CD4-positive, alpha-beta T cell treated with Interferon gamma for 1 hour (primary cell): Measurements from ENCODE around the gene ITIH5.

ENCODE experiments used
- DNase-seq: peaks from one replicate; pipeline ENCODE4 v3.0.0-alpha.2; 2020

Gene ITIH5

DNA sequence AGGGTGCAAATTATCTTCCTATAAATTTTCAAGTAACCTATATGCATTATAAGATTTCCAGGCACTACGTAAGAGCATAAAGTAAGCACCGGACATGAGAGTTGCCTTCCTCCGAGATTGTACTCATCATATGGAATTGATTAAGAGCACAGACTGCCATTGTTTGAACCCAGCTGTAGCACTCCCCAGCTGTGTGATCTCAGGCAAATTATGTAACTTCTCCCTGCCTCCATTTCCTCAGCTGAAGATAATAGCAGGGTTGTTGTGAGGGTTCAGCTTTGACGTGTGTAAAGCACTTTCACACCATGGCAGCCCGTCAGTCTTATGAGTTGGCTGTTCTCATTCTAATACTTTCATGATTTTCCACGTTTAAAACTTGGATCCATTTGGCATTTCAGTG is 122.6 kb downstream of the ITIH5 start:
- no peak for DNase-seq

DNA sequence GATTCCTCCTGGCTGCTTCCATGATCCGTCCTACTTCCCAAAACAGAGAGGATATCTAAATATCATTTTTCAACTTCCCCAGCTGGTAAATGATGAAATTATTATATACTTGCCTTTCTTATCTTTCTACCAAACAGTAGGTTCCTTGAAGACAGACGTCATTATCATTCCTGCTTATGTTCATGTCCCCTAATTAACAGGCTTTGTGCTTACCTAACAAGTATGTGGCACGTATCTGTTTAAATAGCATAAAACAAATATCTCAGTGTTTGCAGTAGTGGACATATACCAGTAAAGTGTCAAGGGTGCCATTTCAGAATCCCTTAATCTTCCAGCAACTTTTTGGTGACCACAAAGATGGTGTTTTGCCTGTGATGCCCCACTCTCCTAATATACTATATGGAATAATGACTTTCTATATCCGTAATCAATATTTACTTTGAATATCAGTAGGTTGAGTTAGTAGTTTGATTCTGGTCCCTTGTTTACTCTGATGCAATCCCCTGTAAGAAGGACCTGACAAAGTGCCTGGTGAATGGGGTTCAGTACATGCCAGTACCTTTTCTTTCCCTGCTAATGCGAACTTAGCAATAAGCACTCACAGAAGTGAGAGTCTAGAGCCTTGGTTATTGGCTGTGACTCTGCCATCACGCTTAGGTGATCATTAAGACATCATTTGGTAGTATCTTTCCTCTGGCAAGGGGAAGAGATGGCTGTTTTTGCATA is 124.4 kb downstream of the ITIH5 start:
- no peak for DNase-seq

DNA sequence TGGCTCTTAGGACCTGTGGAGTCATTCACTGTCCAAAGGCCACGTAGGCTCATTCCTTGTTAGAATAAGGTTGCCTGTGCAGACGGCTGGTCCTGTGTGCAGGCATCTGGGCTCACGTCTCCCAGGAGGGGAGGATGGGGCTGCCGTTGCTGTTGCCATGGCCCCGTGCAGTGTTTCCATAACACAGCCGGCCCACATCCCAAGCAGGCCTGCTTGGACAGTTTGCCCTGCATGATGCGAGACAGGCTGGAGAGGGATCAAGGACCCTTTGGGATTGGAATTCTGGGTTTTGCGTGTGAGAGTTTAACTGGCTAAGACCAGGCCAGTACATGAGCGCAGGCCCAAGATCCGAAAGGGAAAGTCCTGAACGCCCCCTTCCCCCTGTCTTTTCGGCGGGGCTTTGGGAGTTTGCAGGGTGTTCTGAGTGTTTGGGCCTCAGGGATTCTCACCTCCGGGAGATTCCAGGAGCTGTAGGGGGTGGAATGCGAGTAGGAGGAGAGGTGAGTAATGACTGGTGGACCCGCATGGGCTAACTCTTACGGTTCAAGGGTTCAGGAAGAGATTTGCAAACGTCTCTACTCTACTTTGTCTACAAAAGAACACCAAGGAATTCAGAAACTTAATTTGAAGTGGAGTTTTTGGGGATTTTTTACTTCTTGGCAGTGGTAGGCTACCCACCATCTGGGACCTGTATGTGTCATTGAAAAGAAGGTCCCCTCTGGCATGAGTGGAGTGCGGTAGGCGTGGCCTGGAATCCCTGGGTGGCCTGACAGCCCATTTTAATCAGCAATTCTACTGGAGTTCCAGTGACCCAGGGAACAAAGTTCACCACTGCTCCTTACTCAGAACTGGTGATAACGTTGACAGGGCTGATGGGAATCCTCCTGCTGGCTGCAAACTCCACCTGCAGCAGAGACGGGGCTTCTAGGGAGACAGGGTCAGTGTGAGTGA is 125.4 kb downstream of the ITIH5 start:
- DNase-seq, result no peak

DNA sequence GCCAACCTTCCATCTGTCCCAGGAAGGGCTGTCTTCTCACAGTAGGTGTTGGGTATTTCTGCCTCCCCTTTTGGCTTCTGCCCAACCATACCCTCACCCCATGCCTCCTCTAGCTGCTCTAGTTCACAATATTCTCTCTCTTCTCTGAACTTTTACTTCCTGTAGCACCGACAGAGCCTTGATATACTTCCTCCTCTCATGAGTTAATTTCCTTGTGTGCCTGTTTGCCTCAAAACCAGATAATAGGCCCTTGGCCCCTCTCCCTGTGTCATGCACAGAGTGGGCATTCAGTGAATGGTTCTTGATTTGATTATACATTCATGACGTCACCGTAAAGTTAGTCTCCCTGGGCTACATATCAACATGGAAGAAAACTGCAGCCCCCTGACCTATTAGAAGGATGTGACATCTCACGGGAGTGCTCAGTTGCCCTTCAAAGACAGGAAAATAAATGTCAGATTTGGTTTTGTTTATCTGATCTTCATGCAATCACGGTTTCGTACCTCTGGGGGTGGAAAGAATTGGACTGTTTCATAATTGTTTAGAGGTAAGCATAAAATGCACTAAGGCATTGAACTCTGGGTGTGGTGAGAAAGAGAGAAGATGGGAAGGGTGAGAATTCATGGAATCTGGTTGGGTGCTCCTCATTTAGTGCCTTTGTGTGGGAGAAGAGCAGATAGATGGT is 127.7 kb downstream of the ITIH5 start:
- no peak for DNase-seq

DNA sequence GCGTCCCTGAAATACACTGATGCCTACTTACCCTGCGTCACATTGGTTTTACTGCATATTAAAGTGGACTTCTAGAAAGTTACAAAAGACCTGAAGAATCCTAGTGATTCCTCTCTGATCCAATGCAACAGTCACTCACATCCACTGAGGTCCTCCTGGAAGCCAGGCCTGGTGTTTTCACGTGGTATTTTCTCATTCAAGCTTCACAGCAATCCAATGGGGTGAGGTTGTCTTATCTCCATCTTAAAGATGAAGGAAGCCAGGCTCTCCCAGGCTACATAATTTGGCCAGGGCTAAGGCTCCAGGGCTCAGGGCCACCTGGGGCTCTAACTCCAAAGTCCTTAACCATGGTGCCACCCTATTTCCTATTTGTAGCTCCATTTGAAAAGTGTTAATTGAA is 129.6 kb downstream of the ITIH5 start:
- no peak for DNase-seq

DNA sequence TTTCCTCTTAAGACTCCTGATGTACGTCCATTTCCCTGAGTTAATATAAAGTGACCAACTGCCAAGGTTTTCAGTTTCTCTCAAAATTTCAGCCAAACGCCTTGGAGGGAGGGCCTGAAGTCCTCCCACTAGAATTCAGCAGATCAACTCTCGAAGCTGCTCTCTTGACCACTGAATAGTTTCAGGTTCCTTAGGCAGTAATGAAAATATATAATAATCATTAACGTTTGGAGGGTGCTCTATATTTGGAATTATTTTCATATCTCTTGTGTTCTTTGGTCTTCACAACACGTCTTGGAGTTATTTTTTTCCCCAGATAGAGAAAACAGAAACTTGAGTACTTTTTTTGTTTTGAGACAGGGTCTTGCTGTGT is 132.3 kb downstream of the ITIH5 start:
- DNase-seq, result no peak

DNA sequence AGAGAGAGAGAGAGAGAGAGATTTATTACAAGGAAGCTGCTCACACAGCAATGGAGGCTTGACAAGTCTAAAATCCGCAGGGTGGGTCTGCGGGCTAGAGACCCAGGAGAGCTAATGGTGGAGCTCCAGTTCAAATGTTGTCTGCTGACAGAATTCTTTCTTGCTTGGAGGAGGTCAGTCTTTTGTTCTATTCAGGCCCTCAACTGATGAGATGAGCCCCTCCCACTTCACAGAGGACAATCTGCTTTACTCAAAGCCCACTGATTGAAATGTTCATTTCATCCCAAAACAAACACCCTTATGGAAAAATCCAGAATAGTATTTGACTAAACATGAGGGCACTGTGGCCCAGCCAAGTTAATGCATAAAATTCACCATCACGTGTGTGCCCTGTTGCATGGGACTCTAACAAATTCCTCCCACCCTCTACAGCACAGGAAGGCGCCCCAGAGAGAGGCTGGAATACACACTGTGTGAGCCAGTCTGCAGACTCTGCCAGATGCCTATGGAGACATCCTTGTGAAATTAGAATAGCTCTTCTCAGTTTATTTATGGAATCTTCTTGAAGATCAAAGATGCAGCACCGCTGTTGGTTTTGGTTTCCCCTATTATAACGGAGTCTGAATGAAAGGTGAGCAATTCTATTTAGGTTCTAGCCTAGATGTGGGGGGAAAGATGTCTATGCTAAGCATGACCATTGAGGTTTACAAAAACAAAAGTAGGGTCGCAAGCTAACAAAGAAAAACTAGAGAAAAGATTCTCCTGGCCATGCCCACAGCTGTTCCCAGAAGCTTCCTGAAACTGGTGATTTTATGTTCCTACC is 132.9 kb downstream of the ITIH5 start:
- no peak for DNase-seq

DNA sequence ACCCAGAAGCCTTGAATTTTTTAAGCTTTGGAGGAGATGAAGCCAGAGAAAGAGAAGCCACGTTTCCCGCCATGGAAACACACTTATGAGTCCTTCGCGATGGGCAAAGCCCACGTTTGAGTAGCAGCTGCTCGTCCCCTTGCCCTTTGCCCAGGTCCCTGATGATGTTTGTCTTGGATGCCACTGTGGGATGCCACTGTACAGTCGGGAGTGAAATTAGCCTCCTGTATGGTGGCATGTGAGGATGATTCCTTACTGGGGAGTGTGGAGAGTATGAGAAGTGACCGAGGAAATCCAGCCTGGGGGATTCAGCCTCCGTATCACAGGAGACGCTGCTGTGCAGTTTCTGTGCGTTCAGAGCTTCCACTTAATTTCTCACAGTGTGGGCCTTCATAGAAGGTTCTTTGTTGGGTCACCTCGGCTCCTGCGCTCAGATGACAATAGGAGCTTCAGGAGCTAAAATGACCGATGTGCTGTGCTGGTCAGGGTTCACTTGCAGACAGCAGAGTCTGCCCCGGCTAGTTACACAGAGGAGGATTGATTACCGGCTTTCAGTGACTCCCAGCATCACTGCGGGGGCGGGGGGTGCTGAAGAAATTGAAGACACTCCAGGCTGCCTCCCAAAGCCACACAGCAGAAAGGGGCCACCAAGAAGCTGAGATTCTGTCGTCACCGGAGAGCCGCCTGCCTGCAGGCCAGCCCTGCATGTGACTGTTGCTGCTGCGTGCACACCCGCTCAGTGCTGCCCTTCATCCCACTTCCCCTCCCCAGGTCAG is 133.9 kb downstream of the ITIH5 start:
- no peak for DNase-seq

DNA sequence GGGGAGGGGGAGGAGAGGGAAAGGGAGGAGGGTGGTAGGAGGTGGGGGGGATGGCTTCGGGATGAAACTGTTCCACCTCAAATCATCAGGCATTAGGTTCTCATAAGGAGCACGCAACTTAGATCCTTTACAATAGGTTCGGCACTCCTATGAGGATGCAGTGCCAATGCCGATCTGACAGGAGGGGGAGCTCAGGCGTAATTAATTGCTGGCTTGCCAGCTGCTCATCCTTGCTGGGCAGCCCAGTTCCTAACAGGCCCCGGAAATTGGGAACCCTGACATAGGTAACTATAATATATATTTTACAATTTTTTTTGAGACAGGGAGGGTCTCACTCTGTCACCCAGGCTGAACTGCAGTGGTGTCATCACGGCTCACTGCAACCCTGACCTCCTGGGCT is 137.1 kb downstream of the ITIH5 start:
- no peak for DNase-seq

DNA sequence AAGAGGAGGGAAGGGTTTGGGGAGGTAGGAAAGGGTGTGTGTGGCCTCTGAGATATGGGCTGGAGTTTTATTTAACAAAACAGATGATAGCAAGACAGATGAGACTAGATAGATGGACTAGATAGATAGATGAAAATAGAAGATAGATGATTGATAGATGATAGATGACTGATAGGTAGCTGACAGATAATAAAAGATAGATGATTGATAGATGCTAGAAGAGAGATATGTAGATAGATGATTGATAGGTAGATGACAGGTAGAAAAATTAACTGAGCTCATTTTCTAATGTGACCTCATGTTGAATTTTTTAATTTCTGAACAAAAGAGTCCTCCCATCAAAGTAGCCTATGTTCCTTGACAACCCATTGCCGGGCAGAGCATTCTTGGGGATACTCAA is 139.3 kb downstream of the ITIH5 start:
- no peak for DNase-seq

DNA sequence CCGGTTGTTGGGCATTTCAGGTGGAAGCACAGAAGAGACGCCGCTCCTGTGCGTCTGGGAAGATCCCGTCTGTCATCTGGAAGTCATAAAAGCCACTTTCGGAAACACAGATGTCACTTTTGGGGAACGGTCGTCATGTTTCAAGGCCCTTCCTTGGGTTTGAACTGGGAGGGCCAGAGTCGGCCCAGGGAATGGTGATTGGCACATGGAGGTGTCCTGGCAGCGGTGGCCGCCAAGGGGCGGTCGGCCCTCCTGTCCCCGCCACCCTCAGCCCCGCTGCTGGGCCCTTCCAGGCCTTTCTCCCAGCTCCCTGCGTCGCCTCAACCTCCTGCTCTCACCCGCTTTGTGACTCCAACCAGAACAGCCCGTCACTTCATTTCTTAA is 140.8 kb downstream of the ITIH5 start:
- no peak for DNase-seq

DNA sequence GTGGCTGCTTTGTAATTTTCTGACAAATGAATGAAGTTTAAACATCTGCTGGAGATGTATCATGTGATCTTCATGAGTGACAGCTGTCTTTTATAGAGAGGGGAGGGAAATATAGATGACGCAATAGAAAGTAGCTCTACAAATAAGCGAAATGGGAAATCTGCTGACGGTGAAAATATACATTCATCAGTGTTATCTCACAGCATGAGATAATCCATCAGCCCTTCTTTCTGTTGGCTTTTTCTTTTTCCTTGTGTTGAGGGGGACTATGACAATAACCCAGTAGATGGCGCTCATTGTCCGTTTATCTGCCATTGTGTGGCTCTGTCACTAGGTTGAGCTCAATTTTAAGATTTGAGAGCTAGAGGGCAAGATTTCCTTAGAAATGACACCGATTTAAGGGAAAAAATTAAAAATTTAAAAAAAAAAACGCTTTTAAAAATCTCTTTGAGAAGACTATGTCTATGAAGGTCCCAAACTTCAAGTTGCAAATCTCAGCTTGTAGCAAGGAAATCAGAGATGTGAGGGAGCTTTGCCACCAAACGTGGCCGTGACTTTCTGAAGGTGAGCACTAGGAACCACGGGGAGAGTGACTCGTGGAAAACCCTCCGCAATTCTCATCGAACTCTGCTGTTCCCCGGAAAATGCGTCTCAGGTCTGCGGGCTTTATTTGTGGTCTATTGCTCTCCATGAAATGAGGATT is 141.3 kb downstream of the ITIH5 start:
- peak; percentile 33 for DNase-seq

DNA sequence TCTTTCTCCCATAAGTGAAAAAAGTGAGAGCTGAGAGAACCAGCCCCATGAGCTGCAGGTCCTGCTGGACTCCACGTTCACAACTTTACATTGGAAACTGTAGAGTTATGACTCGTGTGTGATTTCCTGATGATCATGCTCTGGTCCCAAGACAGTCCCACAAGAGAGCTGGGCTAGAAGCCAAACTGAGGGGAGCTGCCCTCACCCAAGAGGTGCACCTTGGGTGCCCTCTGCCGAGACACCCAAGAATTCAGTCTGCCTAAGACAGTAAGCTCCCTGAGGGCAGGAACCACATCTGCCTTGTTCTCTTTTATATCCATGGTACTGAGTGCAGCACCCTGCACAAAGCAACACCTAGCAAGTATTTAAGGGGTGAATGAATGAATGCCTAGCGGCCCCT is 143.1 kb downstream of the ITIH5 start:
- no peak for DNase-seq

DNA sequence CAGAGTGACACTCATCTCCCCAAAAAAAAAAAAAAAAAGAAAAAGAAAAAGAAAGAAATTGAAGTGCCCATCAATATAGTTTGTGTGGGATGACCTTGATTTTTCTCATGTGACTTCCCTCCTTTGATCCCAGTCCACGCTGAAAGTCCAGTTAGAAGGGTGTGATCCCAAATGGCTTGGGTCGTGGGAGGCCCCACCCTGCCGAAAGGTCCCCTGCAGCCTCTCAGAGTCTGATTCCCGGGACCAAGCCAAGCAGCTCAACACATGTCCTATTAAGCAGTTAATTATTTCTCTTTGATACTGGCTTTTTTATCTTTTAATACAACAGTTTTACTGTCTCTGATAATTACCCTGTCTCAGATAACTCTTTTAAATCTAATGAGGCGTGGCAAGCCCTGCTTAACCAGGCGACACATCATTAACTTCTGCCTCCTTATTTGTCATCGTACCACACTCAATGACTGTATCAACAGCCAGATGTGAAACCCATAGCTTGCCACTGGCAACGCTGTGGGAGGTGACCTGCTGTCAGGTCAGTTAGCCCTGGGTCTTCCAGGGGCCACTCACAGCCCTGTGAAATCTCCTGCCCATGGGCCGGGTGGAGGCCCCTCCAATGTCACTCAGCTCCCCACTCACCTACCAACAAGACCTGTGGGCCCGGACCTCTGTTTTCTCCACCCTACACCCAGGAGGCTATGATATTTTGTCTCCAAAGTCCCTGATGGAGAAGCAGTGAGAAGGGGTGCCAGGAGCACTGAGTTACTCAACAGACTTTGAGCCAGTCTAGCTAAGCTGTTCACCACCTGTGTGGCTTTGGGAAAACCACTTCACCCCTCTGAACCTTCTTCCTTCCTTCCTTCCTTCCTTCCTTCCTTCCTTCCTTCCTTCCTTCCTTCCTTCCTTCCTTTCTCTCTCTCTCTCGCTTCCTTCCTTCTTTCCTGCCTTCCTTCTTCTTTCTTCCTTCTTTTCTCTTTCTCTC is 146.0 kb downstream of the ITIH5 start:
- no peak for DNase-seq

DNA sequence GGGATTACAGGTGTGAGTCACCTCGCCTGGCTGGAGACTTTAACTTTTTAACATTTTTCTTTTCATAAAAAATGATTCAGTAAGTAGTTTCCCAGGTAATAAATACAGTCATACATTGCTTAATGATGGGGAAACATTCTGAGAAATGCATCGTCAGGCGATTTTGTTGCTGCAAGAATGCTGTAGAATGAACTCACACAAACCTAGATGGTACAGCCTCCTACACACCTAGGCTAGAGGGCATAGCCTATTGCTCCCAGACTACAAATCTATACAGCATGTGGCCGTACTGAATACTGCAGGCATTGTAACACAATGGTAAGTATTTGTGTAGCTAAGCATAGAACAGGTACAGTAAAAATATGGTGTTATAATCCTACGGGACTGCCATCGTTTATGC is 147.4 kb downstream of the ITIH5 start:
- no peak for DNase-seq

DNA sequence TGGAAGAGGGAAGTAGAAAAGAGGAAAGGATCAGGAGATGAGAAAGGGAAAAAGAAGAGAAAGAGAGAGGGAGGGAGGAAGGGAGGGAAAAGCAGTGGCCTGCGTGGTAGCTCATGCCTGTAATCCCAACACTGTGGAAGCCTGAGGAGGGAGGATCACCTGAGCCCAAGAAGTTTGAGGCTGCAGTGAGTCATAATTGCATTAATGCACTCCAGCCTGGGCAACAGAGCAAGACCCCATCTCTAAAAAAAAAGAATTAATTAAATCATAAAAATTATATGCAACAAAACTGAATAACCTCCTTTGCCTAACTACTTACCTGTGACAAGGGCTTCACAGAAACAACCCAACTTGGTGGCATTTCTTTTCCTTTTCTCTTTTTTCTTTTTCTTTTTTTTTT is 148.1 kb downstream of the ITIH5 start:
- DNase-seq, result no peak

DNA sequence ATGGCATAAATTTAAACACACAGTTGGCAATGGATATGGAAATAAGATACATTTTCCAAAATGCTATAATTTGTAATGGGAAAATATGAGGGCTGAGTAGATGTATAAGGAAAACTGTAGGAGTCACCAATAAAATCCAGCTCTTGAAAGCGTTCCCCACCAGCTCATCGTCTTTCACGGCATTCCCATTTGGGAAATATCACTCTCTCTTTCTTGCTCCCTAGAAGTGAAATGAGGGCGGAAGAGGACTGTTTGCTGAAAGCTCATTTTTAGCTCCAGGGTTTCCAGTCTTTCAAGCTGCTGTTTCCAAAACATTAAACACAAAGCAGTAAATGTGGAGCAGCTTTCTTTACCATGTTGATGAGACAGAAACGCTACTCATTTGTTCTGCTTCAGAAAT is 151.3 kb downstream of the ITIH5 start:
- DNase-seq, result no peak

DNA sequence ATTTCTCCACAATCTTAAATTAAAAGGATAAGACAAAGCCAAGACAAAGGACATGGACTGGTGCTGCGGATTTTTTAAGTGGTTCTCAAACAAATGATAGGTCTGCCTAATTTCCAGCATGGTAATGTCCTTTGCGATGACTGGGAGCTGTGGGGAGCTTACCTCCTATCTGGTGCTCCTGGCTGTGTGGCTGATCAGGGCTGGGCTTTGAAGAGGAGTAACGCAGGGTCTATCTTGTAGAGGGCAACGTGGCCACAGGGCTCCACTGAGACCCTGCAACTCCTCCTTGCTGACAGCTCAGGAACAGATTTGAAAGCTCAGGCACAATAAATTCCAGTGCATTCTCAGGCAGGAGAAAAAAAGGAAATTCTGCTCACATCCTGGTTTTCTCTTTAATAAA is 152.8 kb downstream of the ITIH5 start:
- no peak for DNase-seq

DNA sequence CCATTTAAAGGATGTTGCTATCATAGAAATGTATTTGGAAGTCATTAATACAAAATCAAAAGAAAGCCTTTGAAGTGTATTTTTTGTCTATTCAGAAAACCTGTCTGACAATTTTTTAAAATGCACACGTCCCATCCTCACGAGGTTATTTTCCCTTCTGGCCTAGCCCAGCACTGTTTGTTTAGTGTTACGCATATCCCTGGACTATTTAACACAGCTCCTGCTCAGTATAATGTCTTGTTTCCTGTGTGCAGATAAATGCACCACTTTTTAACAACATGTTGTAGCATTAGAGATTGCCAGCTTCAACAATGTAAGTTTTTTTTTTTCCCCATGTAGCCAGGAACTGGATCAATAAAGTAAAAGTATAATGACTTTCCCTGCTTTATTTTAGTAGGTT is 153.3 kb downstream of the ITIH5 start:
- no peak for DNase-seq

DNA sequence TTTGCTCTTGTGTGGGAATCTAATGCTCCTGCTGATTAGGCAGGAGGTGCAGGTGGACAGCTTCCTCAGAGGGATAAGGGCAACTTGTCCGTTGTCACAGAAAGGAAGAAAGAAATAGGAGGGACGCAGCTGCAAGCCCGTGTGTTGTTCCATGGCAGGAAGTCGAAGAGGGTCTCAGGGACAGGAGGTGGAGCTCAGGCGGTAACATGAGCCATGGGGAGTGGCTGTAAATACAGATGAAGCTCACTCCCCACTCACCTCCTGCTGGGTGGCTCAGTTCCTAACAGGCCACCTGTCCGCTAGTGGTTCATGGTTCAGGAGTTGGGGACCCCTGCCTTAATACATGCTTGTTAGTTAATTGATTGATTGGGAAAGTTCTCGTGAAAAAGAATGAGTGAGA is 154.3 kb downstream of the ITIH5 start:
- no peak for DNase-seq
